GM06990 (cell line): Measurements from ENCODE around the gene COL5A1.

Source experiments
- DNase-seq: peaks from one replicate; pipeline ENCODE4 v3.0.0-alpha.2; 2011; ENCODE audit not compliant: insufficient read length; ENCODE audit errors: extremely low read depth
- H3K27me3 ChIP-seq: replicated peaks from 2 replicates; pipeline ENCODE4 v1.6.0; 2011; ENCODE audit warnings: low read length; ENCODE audit not compliant: control insufficient read depth, insufficient read depth
- H3K36me3 ChIP-seq: 2 replicates; pipeline ENCODE4 v1.5.1; 2011; ENCODE audit warnings: low read length; ENCODE audit not compliant: control insufficient read depth, insufficient read depth
- H3K4me3 ChIP-seq: replicated peaks from 2 replicates; pipeline ENCODE4 v1.5.1; 2011; ENCODE audit warnings: low read depth, mild to moderate bottlenecking, control low read depth, low read length
- CTCF ChIP-seq: IDR thresholded peaks from 2 replicates; pipeline ENCODE4 v1.5.1; 2011; ENCODE audit warnings: low read length, control low read depth, mild to moderate bottlenecking, inconsistent platforms; ENCODE audit not compliant: insufficient read depth, poor library complexity, severe bottlenecking

Gene COL5A1

DNA sequence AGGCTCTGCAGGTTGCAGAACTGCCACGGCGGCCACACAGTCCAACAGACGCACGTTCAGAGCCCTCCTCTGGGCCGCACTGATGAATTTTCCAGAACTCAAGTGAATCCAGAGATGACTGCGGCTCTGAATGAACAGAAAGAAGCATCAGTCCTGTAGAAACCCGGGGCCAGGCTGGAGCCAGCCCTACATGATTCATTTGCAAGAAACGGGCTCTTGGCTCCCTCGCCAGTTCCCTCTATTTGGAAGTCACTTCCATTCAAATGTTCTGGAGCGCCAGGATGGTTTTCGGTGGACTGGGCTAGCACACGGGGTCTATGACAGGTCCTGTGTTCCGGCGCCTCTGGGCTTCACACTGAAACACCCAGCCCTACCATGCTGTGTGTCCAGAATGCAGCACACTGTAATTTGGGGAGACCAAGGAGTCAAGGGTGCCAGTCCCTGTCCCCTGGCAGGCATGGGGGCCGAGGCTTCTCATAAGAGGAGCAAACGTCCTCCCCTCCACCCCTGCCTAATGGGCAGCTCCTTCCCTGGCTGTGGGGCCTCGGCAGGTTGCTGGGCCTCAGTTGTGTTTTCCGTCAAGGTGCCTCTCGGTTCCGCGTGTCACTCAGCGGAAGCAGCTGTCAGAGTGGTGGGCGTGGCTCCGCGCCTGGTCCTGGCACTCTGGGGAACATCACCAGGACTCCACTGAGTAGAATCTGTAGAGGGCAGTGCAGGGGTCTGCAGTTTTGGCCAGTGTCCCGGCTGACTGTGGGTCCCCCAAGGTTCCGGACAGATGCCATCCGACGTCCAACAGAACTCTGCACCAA lies 18.1 kb upstream of the COL5A1 start:
- Histone ChIP-seq H3K4me3 (no peak overlapping the region), H3K36me3 (no peaks in the 10 kb centered on the region), H3K27me3 (no peaks in the 10 kb centered on the region; the same call in 1 of the 2 replicates)
- DNase-seq = no peak
- TF ChIP-seq CTCF = no peak

- TF ChIP-seq CTCF = no peak
- Histone ChIP-seq H3K36me3 (no peaks in the 10 kb centered on the region), H3K4me3 (no peak overlapping the region), H3K27me3 (no peaks in the 10 kb centered on the region; the same call in 1 of the 2 replicates)
- DNase-seq = no peak
Measured at GRCh38 chr9:134624137-134624591, 17.4 kb upstream of the COL5A1 start.

DNA sequence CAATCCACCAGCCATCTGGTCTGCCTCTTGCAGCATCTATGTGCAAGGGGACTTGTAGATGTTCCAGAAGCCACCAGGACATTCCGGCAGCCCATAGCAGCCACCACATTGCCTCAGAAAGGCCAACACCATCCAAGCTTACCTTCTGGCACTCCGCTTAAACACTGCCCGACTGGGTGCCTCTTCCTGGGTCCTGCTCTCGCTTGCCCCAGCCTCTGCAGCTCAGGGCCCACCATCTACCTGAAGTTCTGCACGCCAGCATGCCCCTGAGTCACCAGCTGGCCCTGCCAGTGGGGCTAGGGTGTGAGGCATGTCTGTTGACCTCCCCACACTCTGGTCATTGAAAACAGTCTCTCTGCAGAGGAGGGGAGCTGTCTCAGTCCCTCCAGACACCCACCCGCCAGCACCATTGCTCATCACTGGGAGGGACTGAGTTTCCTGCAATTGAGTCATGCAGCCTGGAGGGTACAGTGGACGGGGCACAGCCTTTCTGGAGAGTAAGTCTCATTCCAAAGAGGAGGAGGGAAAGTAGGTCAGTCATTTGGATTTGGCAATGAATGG lies 16.9 kb upstream of the COL5A1 start:
- no peak for DNase-seq
- no peak overlapping the region for H3K4me3 ChIP-seq
- H3K27me3 ChIP-seq = no peaks in the 10 kb centered on the region; the same call in 1 of the 2 replicates

DNA sequence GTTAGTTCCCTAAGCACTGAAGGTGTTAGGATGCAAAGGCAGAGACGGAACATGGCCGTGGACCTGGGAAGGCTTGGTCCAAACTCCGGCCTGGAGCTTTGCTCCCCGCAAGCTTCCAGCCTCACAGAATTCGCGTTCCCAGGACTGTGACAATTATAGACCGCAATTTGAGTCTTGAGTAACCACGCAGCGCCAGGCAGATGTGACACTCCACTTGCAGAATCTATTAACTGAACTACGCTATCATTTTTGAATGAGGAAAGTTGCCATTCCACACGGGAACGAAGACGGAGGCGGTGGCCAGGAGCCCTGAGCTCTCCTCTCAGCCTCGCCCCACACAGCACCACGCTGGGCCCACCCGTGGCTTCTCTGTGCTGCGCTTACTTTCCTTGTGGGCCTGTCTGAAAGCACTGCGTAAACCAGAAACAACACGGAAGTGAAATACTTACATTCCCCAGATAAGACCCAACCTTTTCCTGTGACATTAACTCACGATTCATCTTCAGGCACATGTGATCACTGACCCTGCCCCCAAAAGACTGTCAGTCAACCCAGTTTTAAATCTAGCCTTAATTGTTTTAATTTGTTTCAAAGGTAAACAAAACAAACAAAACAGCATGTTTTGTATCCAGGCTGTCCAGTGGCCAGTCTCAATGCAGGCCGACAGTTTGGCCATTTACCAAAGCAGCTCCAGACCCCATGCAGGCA lies 16.1 kb upstream of the COL5A1 start:
- no peaks in the 10 kb centered on the region; the same call in 1 of the 2 replicates for H3K27me3 ChIP-seq
- no peak for DNase-seq
- H3K4me3 ChIP-seq = no peak overlapping the region
- TF ChIP-seq CTCF = no peak
- no peaks in the 10 kb centered on the region for H3K36me3 ChIP-seq

More for the DNA sequence above, 16.9 kb upstream of the COL5A1 start:
- no peak for TF ChIP-seq CTCF
- H3K36me3 ChIP-seq = no peaks in the 10 kb centered on the region

GRCh38 chr9:134626069-134626423 lies 15.6 kb upstream of the COL5A1 start:
- no peak for DNase-seq
- TF ChIP-seq CTCF = no peak
- Histone ChIP-seq H3K36me3 (no peaks in the 10 kb centered on the region), H3K27me3 (no peaks in the 10 kb centered on the region; the same call in 1 of the 2 replicates), H3K4me3 (no peak overlapping the region)
